Measurements from ENCODE around the gene DIS3L2.

The DIS3L2 gene

GRCh38 chr2:231975001-231975400, 13.5 kb downstream of the DIS3L2 start:
- no peak overlapping the region for H3K9ac ChIP-seq
- H3K79me2 ChIP-seq = peaks cover 40% of the 10 kb centered on the region
- no peak overlapping the region for H3K27ac ChIP-seq
- no peak overlapping the region for H3K4me3 ChIP-seq (ENCODE audit: low read depth, low read length)
- no peak overlapping the region for H2AFZ ChIP-seq
- H3K4me2 ChIP-seq (ENCODE audit: low read length) = no peak overlapping the region
- no peaks in the 10 kb centered on the region for H3K9me3 ChIP-seq (ENCODE audit: control insufficient read depth, low read length)
- no peaks in the 10 kb centered on the region for H3K27me3 ChIP-seq (ENCODE audit: control insufficient read depth, insufficient read depth, low read length)
- H3K36me3 ChIP-seq (ENCODE audit: control insufficient read depth, insufficient read depth, low read length) = no peaks in the 10 kb centered on the region
- no peak for TF ChIP-seq CTCF (IDR thresholded peaks at IDR 0.05)
- H3K4me1 ChIP-seq = no peaks in the 10 kb centered on the region

- H3K27me3 ChIP-seq (ENCODE audit: control insufficient read depth, insufficient read depth, low read length) = no peaks in the 10 kb centered on the region
- H3K4me2 ChIP-seq (ENCODE audit: low read length) = no peak overlapping the region
- H3K4me1 ChIP-seq = no peaks in the 10 kb centered on the region
- no peak overlapping the region for H3K4me3 ChIP-seq (ENCODE audit: low read depth, low read length)
- H3K9me3 ChIP-seq (ENCODE audit: control insufficient read depth, low read length) = no peaks in the 10 kb centered on the region
- H3K36me3 ChIP-seq (ENCODE audit: control insufficient read depth, insufficient read depth, low read length) = no peaks in the 10 kb centered on the region
- no peak for TF ChIP-seq CTCF (IDR thresholded peaks at IDR 0.05)
- H2AFZ ChIP-seq = no peak overlapping the region
- H3K27ac ChIP-seq = no peak overlapping the region
- no peak overlapping the region for H3K9ac ChIP-seq
- peaks cover 32% of the 10 kb centered on the region for H3K79me2 ChIP-seq
These were observed 15.9 kb downstream of the DIS3L2 start for GRCh38 chr2:231977430-231977829.

GRCh38 chr2:231984992-231985391, 23.5 kb downstream of the DIS3L2 start:
- H2AFZ ChIP-seq = no peak overlapping the region
- H3K4me2 ChIP-seq (ENCODE audit: low read length) = no peak overlapping the region
- TF ChIP-seq CTCF (IDR thresholded peaks at IDR 0.05) = no peak
- H3K9ac ChIP-seq = no peak overlapping the region
- H3K79me2 ChIP-seq = peaks cover 37% of the 10 kb centered on the region
- no peaks in the 10 kb centered on the region for H3K9me3 ChIP-seq (ENCODE audit: control insufficient read depth, low read length)
- no peak overlapping the region for H3K27ac ChIP-seq
- H3K27me3 ChIP-seq (ENCODE audit: control insufficient read depth, insufficient read depth, low read length) = no peaks in the 10 kb centered on the region
- peaks cover 15% of the 10 kb centered on the region for H3K4me1 ChIP-seq
- no peaks in the 10 kb centered on the region for H3K36me3 ChIP-seq (ENCODE audit: control insufficient read depth, insufficient read depth, low read length)
- no peak overlapping the region for H3K4me3 ChIP-seq (ENCODE audit: low read depth, low read length)

GRCh38 chr2:231985823-231986261, 24.3 kb downstream of the DIS3L2 start:
- no peak overlapping the region for H3K4me3 ChIP-seq (ENCODE audit: low read depth, low read length)
- no peaks in the 10 kb centered on the region for H3K36me3 ChIP-seq (ENCODE audit: control insufficient read depth, insufficient read depth, low read length)
- no peak overlapping the region for H3K9ac ChIP-seq
- no peaks in the 10 kb centered on the region for H3K27me3 ChIP-seq (ENCODE audit: control insufficient read depth, insufficient read depth, low read length)
- no peaks in the 10 kb centered on the region for H3K9me3 ChIP-seq (ENCODE audit: control insufficient read depth, low read length)
- H3K4me1 ChIP-seq = peaks cover 15% of the 10 kb centered on the region
- H3K79me2 ChIP-seq = peaks cover 33% of the 10 kb centered on the region
- no peak overlapping the region for H3K27ac ChIP-seq
- TF ChIP-seq CTCF (IDR thresholded peaks at IDR 0.05) = no peak
- no peak overlapping the region for H2AFZ ChIP-seq
- H3K4me2 ChIP-seq (ENCODE audit: low read length) = no peak overlapping the region

- Histone ChIP-seq H3K27ac (no peak overlapping the region), H3K4me3 (ENCODE audit: low read depth, low read length) (no peak overlapping the region), H3K79me2 (peaks cover 39% of the 10 kb centered on the region), H3K9me3 (ENCODE audit: control insufficient read depth, low read length) (no peaks in the 10 kb centered on the region), H3K9ac (no peak overlapping the region), H3K36me3 (ENCODE audit: control insufficient read depth, insufficient read depth, low read length) (no peaks in the 10 kb centered on the region), H2AFZ (no peak overlapping the region), H3K4me1 (peaks cover 15% of the 10 kb centered on the region), H3K4me2 (ENCODE audit: low read length) (no peak overlapping the region), H3K27me3 (ENCODE audit: control insufficient read depth, insufficient read depth, low read length) (no peaks in the 10 kb centered on the region)
- no peak for TF ChIP-seq CTCF (IDR thresholded peaks at IDR 0.05)
These were observed 25.7 kb downstream of the DIS3L2 start for GRCh38 chr2:231987124-231987727.

All from parathyroid adenoma (tissue), 2 donors.